Left cardiac atrium (tissue), 4 donors: Measurements from ENCODE around the gene OTOA. TPM values are rescaled to one million over a fixed set of nuclear protein-coding genes. Genes with fewer than 3 reads are reported as not detected.
A peak's percentile ranks its signal among the peaks of the same experiment; 100 is the strongest.
"Not testable (repeated sequence)": the region's sequence is repeated elsewhere in the genome, so short reads cannot be mapped to it uniquely, and the experiment has no call there.

ENCODE experiments used
- ATAC-seq, 2 donors: fragments of 200-7000 bp; cut with Tn5 transposase; one replicate each; pipeline ENCODE4 v1.9.1; 2020; ENCODE audit warnings: mild to moderate bottlenecking in 2 of 2, moderate library complexity in 2 of 2
- DNase-seq: peaks from one replicate; pipeline ENCODE4 v3.0.0-alpha.2; 2020
- intact Hi-C, 2 donors: fragments of 100-400 bp; cut with DNase I; formaldehyde crosslinking; loops; one replicate each; pipeline versions ENCODE4 v1.14.1 to v1.15.1; 2022 to 2023
- total RNA-seq, 2 donors: library from RNA; stranded (reverse); fragmentation: NEBNext Ultra II Directional; extraction: Animal tissue kit (Norgen Biotek cat#: 25700); gene quantifications; one replicate each; pipeline ENCODE4 v1.2.1, GENCODE V29; 2021
- donor health status: DM: no; HTN: yes; CAD: no.
- donor health status: DM: no; HTN: yes; CAD: no; lungs with severe emphysema.
- donor health status: DM: yes; HTN: yes; CAD: no.
- donor health status: Dilated cardiomyopathy.

The OTOA gene
- total RNA-seq, 2 donors from 2014 or later: 0.29 TPM; not detected in 1

- ATAC-seq, DNase-seq, intact Hi-C loops: not testable (repeated sequence)
Measured at GRCh38 chr16:21768810-21769209, 105.0 kb downstream of the OTOA start.

DNA sequence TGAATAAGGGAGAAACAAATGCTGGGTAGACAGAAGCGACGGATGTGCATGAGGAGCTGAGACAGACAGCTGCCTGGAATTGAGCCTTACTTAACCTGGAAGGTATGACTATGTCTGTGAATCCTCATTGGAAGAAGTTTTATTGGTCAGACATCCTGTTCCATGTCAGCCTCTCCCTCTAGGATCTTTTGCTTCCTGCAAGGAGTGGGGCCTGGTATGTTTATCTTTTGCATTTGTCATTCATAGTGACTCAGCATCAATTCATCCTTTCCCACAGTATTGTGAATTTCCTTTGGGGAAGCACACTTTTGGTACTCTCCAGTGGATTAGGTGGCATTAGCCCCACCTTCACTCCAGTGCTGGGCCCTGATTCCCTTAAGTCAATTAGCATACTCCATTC is 105.5 kb downstream of the OTOA start:
- DNase-seq, ATAC-seq, intact Hi-C loops: not testable (repeated sequence)

- ATAC-seq, DNase-seq, intact Hi-C loops: not testable (repeated sequence)
Measured at GRCh38 chr16:21770584-21770983, 106.8 kb downstream of the OTOA start.

DNA sequence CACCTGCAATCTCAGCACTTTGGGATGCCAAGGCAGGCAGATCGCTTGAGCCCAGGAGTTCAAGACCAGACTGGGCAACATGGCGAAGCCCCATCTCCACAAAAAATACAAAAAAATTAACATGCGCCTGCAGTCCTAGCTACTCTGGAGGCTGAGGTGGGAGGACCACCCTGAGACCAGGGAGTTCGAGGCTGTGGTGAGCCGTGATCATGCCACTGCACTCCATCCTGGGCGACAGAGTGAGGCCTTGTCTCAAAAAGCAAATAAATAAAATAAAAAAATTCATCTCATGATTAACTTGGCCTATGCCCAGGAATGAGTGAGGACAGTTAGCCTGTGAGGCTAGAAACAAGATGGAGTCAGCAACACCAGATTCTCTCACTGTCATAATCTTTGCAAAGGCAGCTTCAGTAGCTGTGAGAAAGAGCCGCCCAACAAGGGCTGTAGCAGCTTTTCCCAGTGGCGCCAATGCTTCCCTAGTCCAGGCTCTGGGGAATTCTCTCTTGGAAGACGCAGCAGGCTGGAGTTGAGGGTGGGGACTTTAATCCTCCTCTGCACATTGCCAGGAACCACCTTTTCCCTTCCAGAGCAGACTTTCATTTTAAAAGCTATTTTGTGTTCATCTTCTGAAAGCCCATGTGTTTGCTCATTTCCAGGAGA is 108.9 kb downstream of the OTOA start:
- peak; percentile 42 for DNase-seq
- ATAC-seq: peak; percentile 76 to 78
- intact Hi-C loops: not testable (repeated sequence)

GRCh38 chr16:21773207-21773553 is 109.4 kb downstream of the OTOA start:
- peak in 1 of 2 donors; percentile 43 for ATAC-seq
- DNase-seq, intact Hi-C loops: not testable (repeated sequence)

GRCh38 chr16:21780525-21780924 is 116.8 kb downstream of the OTOA start:
- DNase-seq, intact Hi-C loops, ATAC-seq: not testable (repeated sequence)

DNA sequence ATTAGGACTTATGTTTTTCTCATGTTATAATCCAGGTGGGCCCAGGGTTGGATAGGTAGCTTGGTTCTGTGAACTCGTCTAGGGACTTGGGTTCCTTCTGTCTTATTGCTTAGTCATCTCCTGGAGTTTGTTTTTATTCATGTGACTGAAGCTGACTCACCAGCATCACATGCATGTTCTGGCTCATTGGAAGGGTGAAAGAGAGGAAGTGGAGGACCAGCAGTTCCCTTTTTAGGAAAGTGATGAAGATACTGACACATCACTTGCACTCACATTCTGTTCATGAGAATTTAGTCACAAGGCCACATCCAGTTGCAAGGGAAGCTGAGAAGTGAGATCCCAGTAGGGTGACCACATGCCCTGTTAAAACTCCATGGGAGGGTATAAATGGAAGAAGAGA is 126.7 kb downstream of the OTOA start:
- intact Hi-C loops, DNase-seq: not testable (repeated sequence)
- ATAC-seq: peak; percentile 67 to 85

- DNase-seq, intact Hi-C loops: not testable (repeated sequence)
- ATAC-seq: peak; percentile 27 to 54
Measured at GRCh38 chr16:21793310-21793709, 129.5 kb downstream of the OTOA start.

DNA sequence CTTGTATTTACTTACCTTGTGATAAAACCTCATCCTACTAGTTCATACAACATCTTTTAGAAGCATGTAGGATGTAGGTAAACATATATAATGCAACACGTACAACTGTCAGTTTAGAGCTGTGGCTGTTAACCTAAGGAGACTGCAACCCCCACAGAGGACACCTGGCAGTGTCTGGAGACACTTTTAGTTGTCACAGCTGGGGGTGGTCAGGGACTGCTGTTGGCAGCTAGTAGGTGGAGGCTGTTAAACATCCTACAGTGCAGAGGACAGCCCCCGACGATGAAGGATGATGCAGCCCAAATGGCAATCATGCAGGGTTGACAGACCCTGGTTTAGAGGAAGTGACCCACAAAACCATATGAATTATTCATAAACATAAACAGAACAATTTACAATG is 134.8 kb downstream of the OTOA start:
- intact Hi-C loops, DNase-seq, ATAC-seq: not testable (repeated sequence)

GRCh38 chr16:21801538-21802374 is 138.0 kb downstream of the OTOA start:
- intact Hi-C loops, DNase-seq: not testable (repeated sequence)
- ATAC-seq: peak; percentile 68 to 81

DNA sequence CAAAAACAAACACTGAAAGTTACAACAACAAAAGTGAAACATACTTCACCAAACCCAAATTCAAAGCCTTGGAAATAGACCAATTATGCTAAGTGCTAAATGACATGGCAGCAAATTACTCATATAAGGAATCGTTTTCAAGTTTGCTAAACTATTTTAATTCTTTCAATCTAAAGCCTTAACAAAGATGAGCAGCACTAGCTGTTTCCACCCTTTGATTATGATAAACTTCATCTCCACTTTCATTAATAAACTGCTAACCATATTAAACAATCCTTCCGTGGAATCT is 138.6 kb downstream of the OTOA start:
- intact Hi-C loops, DNase-seq, ATAC-seq: not testable (repeated sequence)

Other genes starting within 250 kb of the OTOA start
- 10 to 100 TPM; 49.3 to 63.8 TPM for gene METTL9, start 64.4 kb upstream of the OTOA start, total RNA-seq
- 1 to 10 TPM; 4.8 to 5.8 TPM for gene IGSF6, start 11.4 kb upstream of the OTOA start, total RNA-seq
- gene NPIPB4, start 193.8 kb downstream of the OTOA start, total RNA-seq: 10 to 100 TPM; 37.3 to 51.5 TPM